ENCODE data around the gene GABRR2.
"Not testable (repeated sequence)": the region's sequence is repeated elsewhere in the genome, so short reads cannot be mapped to it uniquely, and the experiment has no call there.

DNA sequence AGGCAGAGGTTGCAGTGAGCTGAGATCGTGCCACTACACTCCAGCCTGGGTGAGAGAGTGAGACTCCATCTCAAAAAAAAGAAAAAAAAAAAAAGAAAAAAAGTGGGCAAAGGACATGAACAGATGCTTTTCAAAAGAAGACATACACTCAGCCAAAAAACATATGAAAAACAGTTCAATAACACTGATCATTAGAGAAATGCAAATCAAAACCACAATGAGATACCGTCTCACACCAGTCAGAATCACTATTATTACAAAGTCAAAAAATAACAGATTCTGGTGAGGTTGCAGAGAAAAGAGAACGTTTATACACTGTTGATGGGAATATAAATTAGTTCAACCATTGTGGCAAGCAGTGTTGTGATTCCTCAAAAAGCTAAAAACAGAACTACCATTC is 10.6 kb downstream of the GABRR2 start:
- TF ChIP-seq, protein P1, sequence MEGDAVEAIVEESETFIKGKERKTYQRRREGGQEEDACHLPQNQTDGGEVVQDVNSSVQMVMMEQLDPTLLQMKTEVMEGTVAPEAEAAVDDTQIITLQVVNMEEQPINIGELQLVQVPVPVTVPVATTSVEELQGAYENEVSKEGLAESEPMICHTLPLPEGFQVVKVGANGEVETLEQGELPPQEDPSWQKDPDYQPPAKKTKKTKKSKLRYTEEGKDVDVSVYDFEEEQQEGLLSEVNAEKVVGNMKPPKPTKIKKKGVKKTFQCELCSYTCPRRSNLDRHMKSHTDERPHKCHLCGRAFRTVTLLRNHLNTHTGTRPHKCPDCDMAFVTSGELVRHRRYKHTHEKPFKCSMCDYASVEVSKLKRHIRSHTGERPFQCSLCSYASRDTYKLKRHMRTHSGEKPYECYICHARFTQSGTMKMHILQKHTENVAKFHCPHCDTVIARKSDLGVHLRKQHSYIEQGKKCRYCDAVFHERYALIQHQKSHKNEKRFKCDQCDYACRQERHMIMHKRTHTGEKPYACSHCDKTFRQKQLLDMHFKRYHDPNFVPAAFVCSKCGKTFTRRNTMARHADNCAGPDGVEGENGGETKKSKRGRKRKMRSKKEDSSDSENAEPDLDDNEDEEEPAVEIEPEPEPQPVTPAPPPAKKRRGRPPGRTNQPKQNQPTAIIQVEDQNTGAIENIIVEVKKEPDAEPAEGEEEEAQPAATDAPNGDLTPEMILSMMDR (IDR thresholded peaks at IDR 0.05), result not testable (repeated sequence)
- TF ChIP-seq POLR2A (IDR thresholded peaks at IDR 0.05), result not testable (repeated sequence)

Data from uterus (tissue), 2 donors.